Retina (tissue), 1 donor: Measurements from ENCODE around the gene PIGL.

Experiments
- DNase-seq: peaks from one replicate; pipeline ENCODE4 v3.0.0-alpha.2; 2016

Gene PIGL

GRCh38 chr17:16313139-16314090 lies 96.4 kb downstream of the PIGL start:
- DNase-seq: no peak

- DNase-seq: no peak
These were observed 97.2 kb downstream of the PIGL start for GRCh38 chr17:16314189-16314588.

DNA sequence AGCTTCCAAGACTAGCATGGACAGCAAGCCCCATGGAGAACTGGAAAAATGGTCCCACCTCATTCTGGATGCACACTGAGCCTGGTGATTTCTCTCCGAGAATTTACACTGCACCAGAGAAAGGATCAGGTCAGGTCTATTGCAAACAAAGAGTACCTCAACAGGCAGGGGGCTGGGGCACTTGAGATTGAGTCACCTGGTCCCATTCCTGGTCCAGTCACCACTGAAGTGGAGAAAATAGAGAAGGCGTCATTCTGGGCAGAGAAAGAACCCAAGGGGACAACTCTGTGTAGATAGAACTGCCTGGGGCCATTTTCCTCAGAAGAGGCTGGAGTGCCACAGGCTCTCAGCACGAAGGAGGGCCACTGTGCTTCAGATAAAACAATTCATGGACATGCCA lies 97.8 kb downstream of the PIGL start:
- no peak for DNase-seq

DNA sequence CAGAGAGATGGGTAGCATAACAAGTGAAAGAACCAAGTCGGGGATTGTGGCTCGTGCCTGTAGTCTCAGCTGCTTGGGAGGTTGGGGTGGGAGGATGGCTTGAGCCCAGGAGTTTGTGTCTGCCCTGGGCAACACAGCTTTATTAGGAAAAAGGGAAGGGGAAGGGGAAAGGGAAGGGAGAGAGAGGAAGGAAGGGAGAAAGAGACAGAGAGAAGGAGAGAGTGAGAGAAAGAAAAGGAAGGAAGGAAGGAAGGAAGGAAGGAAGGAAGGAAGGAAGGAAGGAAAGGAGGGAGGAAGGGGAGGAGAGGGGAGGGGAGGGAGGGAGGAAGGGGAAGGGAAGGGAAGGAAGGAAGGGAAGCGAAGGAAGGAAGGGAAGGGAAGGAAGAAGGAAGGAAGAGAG lies 103.0 kb downstream of the PIGL start:
- DNase-seq: no peak

GRCh38 chr17:16322636-16323035 lies 105.6 kb downstream of the PIGL start:
- DNase-seq: no peak

DNA sequence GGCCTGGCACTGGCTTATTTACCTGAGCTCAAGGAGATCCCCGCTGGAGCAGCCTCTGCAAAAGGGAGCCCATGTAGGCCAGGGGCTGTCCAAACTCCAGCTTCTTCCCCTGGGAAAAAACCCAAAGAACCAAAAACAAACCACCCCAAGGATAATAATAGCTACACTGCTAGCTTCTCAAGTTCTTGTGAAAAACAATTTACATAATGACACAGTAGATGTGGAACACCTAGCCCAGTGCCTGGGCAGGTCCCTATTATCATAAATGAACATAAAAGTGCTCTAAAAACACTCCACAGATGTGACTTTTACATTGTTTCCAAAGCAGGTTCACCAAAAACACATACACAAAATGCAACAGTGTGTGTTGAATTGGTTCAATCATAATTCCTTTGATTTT lies 109.0 kb downstream of the PIGL start:
- no peak for DNase-seq

- no peak for DNase-seq
These were observed 110.0 kb downstream of the PIGL start for GRCh38 chr17:16327018-16327417.

GRCh38 chr17:16328997-16329396 lies 112.0 kb downstream of the PIGL start:
- peak; percentile 14 for DNase-seq

DNA sequence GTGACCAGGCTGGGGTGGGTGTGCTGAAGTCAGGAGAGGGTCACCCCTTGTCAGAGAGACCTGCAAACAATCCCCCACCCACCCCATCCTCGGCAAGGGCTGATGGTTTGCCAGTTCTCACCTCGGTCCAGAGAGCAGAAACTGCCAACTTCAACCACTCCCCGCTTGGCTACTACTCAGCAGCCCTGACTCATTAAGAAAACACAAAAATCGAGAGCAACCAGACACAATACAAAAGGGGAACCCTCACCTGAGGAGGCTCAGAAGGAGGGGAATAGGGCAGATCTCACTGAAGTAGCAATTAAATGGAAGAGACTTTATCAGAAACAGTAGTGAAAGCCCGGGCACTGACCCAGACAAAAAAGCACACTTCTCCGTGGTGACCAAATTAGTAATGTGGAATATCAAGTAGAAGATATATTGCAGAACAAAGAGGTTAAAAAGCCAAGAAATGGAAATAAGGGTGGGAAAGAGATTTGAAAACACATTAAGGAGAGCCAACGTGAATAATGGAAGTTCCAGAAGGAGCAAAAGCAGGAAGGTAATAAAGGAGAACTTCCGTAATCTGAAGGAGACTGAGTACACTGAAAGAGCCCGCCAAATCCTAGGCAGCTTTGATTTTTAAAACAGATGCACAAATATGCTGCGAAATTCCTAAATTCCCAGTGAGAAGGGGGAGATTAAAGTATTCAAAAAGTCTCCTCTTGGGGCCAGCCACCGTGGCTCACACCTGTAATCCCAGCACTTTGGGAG lies 112.7 kb downstream of the PIGL start:
- no peak for DNase-seq

- DNase-seq: no peak
These were observed 121.4 kb downstream of the PIGL start for GRCh38 chr17:16338391-16338790.

- DNase-seq: no peak
These were observed 122.4 kb downstream of the PIGL start for GRCh38 chr17:16339402-16339801.

DNA sequence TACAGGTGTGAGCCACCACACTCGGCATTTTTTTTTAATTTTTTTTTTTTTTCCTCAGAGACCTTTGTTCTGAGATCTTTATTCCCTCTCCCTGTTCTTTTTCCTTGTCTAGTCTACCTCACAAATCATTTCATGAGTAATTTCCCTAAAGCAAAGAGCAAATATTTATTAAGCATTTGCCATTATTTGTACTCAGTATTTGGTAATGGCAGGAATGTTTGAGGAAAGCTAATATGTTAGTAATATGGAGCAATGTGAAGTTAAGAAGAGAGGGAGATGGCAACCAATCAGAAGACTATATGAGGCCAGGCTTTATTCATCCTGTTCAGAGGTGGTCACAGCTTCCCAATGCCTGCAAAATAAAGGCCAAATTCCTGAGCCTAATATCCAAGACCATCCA lies 122.9 kb downstream of the PIGL start:
- no peak for DNase-seq

GRCh38 chr17:16342979-16343378 lies 126.0 kb downstream of the PIGL start:
- DNase-seq: no peak

GRCh38 chr17:16343569-16343968 lies 126.6 kb downstream of the PIGL start:
- no peak for DNase-seq

DNA sequence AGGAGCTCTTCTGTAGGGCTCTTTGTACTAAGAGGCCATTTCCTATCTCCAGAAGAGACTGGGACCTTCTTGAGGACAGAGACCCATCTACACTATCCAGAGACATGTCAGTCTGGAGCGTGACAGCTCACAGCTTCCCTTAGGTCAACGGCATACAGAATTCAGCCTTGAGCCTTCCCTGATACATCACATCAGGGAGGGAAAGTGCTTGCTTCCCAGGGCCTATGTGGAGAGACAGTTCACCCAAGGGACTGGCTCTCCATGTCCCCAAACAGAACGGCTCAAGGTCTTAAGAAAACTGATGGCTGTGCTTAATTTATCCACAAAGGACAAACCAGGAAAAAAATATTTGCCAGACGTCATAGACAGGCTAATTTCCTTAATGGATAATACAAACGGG lies 128.6 kb downstream of the PIGL start:
- DNase-seq: no peak

DNA sequence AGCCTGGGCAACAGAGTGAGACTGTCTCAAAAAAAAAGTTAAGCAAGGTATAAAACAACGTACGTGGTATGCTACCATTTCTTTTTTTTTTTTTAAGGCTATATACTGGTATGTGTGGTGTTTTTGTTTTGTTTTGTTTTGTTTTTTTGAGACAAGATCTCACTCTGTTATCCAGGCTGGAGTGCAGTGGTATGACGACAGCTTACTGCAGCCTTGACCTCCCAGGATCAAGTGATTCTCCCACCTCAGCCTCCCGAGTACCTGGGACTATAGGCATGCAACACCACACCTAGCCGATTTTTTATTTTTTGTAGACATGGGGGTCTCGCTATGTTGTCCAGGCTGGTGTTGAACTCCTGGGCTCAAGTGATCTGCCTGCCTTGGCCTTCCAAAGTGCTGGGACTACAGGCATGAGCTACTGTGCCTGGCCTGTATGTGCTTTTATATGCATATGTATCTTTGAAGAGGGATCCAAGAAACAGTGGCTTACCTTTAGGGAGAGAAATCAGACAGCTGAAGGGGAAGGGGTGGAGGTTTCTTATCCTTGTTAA lies 129.8 kb downstream of the PIGL start:
- DNase-seq: no peak

- DNase-seq: no peak
These were observed 131.6 kb downstream of the PIGL start for GRCh38 chr17:16348586-16348985.

- DNase-seq: no peak
These were observed 132.4 kb downstream of the PIGL start for GRCh38 chr17:16349431-16349830.

GRCh38 chr17:16351831-16352230 lies 134.8 kb downstream of the PIGL start:
- no peak for DNase-seq

- peak; percentile 92 for DNase-seq
These were observed 135.3 kb downstream of the PIGL start for GRCh38 chr17:16352303-16352666.

DNA sequence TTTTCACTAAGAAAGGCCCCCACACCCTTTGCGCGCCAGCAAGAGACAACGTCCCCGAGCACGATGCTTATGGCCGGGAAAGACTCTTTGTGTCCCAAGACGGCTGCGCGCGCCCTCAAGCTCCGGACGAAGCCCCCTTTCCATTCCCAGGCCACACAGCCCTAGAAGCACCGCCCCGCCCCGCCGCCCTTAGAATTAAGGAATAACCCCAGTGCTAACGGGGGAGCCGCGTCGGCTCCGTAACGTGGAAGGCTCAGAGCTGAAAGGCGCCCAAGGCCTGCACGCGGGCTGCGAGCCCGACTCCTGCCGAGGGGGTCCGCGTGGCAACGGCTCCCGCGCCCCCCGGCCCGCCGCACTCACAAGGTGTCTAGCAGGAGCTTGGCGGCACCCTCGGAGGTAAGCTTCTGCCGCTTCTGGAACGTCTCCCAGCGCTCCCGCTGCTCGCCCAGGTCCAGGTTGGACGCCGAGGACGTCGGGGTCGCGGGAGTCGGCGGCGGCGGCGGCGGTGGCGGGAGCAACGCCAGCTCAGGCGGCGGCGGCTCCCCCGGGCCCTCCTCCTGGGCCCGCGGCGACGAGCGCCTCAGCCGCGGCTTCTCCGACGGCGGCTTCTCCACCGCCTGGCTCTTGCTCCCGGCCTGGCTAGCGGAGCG lies 135.8 kb downstream of the PIGL start:
- DNase-seq: peak; percentile 93

- DNase-seq: peak; percentile 78
These were observed 136.5 kb downstream of the PIGL start, which contains the start of gene CENPV for GRCh38 chr17:16353317-16354174. CENPV (minus strand) TSS chr17:16353469; CDS start chr17:16353436, 33 bp downstream.
